ENCODE data around the gene BCL11B.
A peak's percentile ranks its signal among the peaks of the same experiment; 100 is the strongest.

The BCL11B gene

GRCh38 chr14:99271951-99272631 is at the start of gene BCL11B:
Gene BCL11B (minus strand): TSS chr14:99272197. CDS start chr14:99271218, 979 bp downstream.
- DNase-seq (ENCODE audit: low spot score), result peak; percentile 61

- no peak for DNase-seq (ENCODE audit: low spot score)
Observed at GRCh38 chr14:99321236-99321925, 49.4 kb upstream of the BCL11B start.

- no peak for DNase-seq (ENCODE audit: low spot score)
Observed at GRCh38 chr14:99320621-99321235, 48.7 kb upstream of the BCL11B start.

GRCh38 chr14:99320105-99320572 is 48.1 kb upstream of the BCL11B start:
- peak; percentile 57 for DNase-seq (ENCODE audit: low spot score)

- no peak for DNase-seq (ENCODE audit: low spot score)
Observed at GRCh38 chr14:99318959-99319295, 46.9 kb upstream of the BCL11B start.

- DNase-seq (ENCODE audit: low spot score), result no peak
Observed at GRCh38 chr14:99318091-99318958, 46.3 kb upstream of the BCL11B start.

GRCh38 chr14:99317231-99318090 is 45.5 kb upstream of the BCL11B start:
- no peak for DNase-seq (ENCODE audit: low spot score)

GRCh38 chr14:99316281-99317163 is 44.5 kb upstream of the BCL11B start:
- DNase-seq (ENCODE audit: low spot score), result peak; percentile 46

GRCh38 chr14:99315197-99315596 is 43.2 kb upstream of the BCL11B start:
- no peak for DNase-seq (ENCODE audit: low spot score)

- no peak for DNase-seq (ENCODE audit: low spot score)
Observed at GRCh38 chr14:99314623-99315022, 42.6 kb upstream of the BCL11B start.

GRCh38 chr14:99313234-99313633 is 41.2 kb upstream of the BCL11B start:
- DNase-seq (ENCODE audit: low spot score), result no peak

- no peak for DNase-seq (ENCODE audit: low spot score)
Observed at GRCh38 chr14:99312106-99312505, 40.1 kb upstream of the BCL11B start.

- no peak for DNase-seq (ENCODE audit: low spot score)
Observed at GRCh38 chr14:99309220-99309766, 37.3 kb upstream of the BCL11B start.

GRCh38 chr14:99304208-99304607 is 32.2 kb upstream of the BCL11B start:
- DNase-seq (ENCODE audit: low spot score), result no peak

- no peak for DNase-seq (ENCODE audit: low spot score)
Observed at GRCh38 chr14:99300190-99300589, 28.2 kb upstream of the BCL11B start.

- DNase-seq (ENCODE audit: low spot score), result no peak
Observed at GRCh38 chr14:99296517-99296916, 24.5 kb upstream of the BCL11B start.

GRCh38 chr14:99289394-99290189 is 17.6 kb upstream of the BCL11B start:
- DNase-seq (ENCODE audit: low spot score), result no peak

GRCh38 chr14:99288948-99289347 is 17.0 kb upstream of the BCL11B start:
- DNase-seq (ENCODE audit: low spot score), result no peak

GRCh38 chr14:99287269-99287942 is 15.4 kb upstream of the BCL11B start:
- no peak for DNase-seq (ENCODE audit: low spot score)

All from HuH-7.5 (cell line).